Transverse colon (tissue), 4 donors: Measurements from ENCODE around the gene CGB3. TPM values are rescaled to one million over a fixed set of nuclear protein-coding genes. Genes with fewer than 3 reads are reported as not detected.

Experiments used
- DNase-seq: peaks from one replicate; pipeline ENCODE4 v3.0.0-alpha.2; 2019
- H3K27ac ChIP-seq, 4 donors: fragments of 200-600 bp; sonication (generic); 2 replicates each; pipeline ENCODE4 v1.5.1; 2016 to 2018; ENCODE audit warnings: inconsistent platforms in 4 of 4
- H3K27me3 ChIP-seq: fragments of 200-600 bp; sonication (generic); 2 replicates; pipeline ENCODE4 v1.5.1; 2017; ENCODE audit warnings: inconsistent platforms
- H3K36me3 ChIP-seq, 4 donors: fragments of 200-600 bp; sonication (generic); 2 replicates each; pipeline ENCODE4 v1.5.1; 2017 to 2019; ENCODE audit warnings: inconsistent platforms in 4 of 4
- H3K4me1 ChIP-seq, 4 donors: fragments of 200-600 bp; sonication (generic); 2 replicates each; pipeline ENCODE4 v1.5.1; 2017 to 2020; ENCODE audit warnings: inconsistent platforms in 4 of 4
- H3K4me3 ChIP-seq, 4 donors: fragments of 200-600 bp; sonication (generic); 1 replicate in 1 of 4; 2 replicates in 3 of 4; pipeline versions ENCODE4 v1.5.1 to v1.6.1; 2017 to 2019; ENCODE audit warnings: inconsistent platforms in 4 of 4
- H3K9me3 ChIP-seq, 2 donors: fragments of 200-600 bp; sonication (generic); 2 replicates each; pipeline ENCODE4 v1.5.1; 2017 to 2019; ENCODE audit warnings: inconsistent platforms in 2 of 2
- CTCF ChIP-seq, 5 experiments: fragments of 200-600 bp in 3 of 5; fragments of 450-650 bp in 2 of 5; sonication (generic) in 3 of 5; IDR thresholded peaks; 1 replicate in 2 of 5; 2 replicates in 3 of 5; pipeline ENCODE4 v1.5.1; 2016 to 2017; ENCODE audit warnings: antibody characterized with exemption in 5 of 5, inconsistent platforms in 3 of 5, mild to moderate bottlenecking in 2 of 5, moderate library complexity in 1 of 5
- EP300 ChIP-seq: sonication (generic); formaldehyde crosslinking; IDR thresholded peaks from one replicate; pipeline ENCODE4 v1.6.1; 2017; ENCODE audit warnings: antibody characterized with exemption, low read depth
- POLR2A ChIP-seq: fragments of 450-650 bp; IDR thresholded peaks from one replicate; pipeline ENCODE4 v1.6.1; 2016; ENCODE audit warnings: antibody characterized with exemption, mild to moderate bottlenecking, moderate library complexity
- POLR2AphosphoS5 ChIP-seq, 3 donors: sonication (generic); formaldehyde crosslinking; IDR thresholded peaks; one replicate each; pipeline ENCODE4 v1.6.1; 2016; ENCODE audit warnings: antibody characterized with exemption in 3 of 3
- WGBS, 2 donors: methylation state at CpG; one replicate each; pipeline ENCODE4 v1.1.5; 2018; ENCODE audit warnings: low coverage in 1 of 2; 5-methylcytosine and 5-hydroxymethylcytosine counted together
- in situ Hi-C, 4 donors: fragments of 200-750 bp; cut with MboI; loops; one replicate each; pipeline versions ENCODE4 v1.15.0 to v1.15.1; 2017; ENCODE audit warnings: low sequenced_read_pairs in 3 of 4, low pct_ligation_motif_present in 1 of 4, low pct_unique_long_range_greater_than_20kb in 1 of 4
- intact Hi-C: fragments of 100-400 bp; cut with DNase I; formaldehyde crosslinking; loops from one replicate; pipeline ENCODE4 v1.15.1; 2023; ENCODE audit warnings: low total_unique reads
- total RNA-seq, 4 donors: library from RNA; depleted of rRNA; stranded (reverse); fragments of >200 nt; gene quantifications; one replicate each; pipeline ENCODE4 v1.1.0, GENCODE V29; 2016

Gene CGB3
- total RNA-seq, 4 donors from 2014 or later = not detected

GRCh38 chr19:49006905-49007304 is 17.2 kb downstream of the CGB3 start:
- in situ Hi-C loops = no loop called here
- Histone ChIP-seq H3K36me3 (peaks cover 0 to 33% (median 11%) of the 10 kb centered on the region in 4 donors), H3K4me3 (no peak overlapping the region), H3K9me3 (no peaks in the 10 kb centered on the region), H3K27me3 (no peaks in the 10 kb centered on the region), H3K4me1 (no peaks in the 10 kb centered on the region), H3K27ac (no peak overlapping the region)
- intact Hi-C loops = no loop called here
- 97% methylated on average over 22 of the region's 22 CpGs; no CpG with 5 or more reads in 1 of the 2 donors for WGBS, 2 donors
- no peak for TF ChIP-seq CTCF (IDR thresholded peaks at IDR 0.05)
- no peak for TF ChIP-seq POLR2AphosphoS5 (IDR thresholded peaks at IDR 0.05)
- no peak for DNase-seq

- intact Hi-C loops = no loop called here
- no peaks in the 10 kb centered on the region for H3K4me1 ChIP-seq
- no peaks in the 10 kb centered on the region for H3K27me3 ChIP-seq
- no peak for DNase-seq
- in situ Hi-C loops = no loop called here
- TF ChIP-seq POLR2A (no peak), POLR2AphosphoS5 (IDR thresholded peaks at IDR 0.05) (no peak)
- H3K27ac ChIP-seq = no peak overlapping the region
- no peaks in the 10 kb centered on the region for H3K9me3 ChIP-seq
- WGBS, 2 donors = 94 to 97% methylated on average over 2 to 7 of the region's 7 CpGs
- no peak overlapping the region for H3K4me3 ChIP-seq
- peaks cover 0 to 31% (median 8%) of the 10 kb centered on the region in 4 donors for H3K36me3 ChIP-seq
Measured at GRCh38 chr19:49004964-49005614, 19.0 kb downstream of the CGB3 start.

- no peaks in the 10 kb centered on the region for H3K4me1 ChIP-seq
- no peak for TF ChIP-seq POLR2A
- TF ChIP-seq CTCF (IDR thresholded peaks at IDR 0.05) = no peak
- no peak for TF ChIP-seq POLR2AphosphoS5 (IDR thresholded peaks at IDR 0.05)
- no peak for TF ChIP-seq EP300
- 96% methylated on average over 15 of the region's 15 CpGs; no CpG with 5 or more reads in 1 of the 2 donors for WGBS, 2 donors
- in situ Hi-C loops = no loop called here
- intact Hi-C loops = no loop called here
- DNase-seq = no peak
- peaks cover 0 to 27% (median 5%) of the 10 kb centered on the region in 4 donors for H3K36me3 ChIP-seq
- H3K4me3 ChIP-seq = no peak overlapping the region
- no peaks in the 10 kb centered on the region for H3K27me3 ChIP-seq
- H3K9me3 ChIP-seq = no peaks in the 10 kb centered on the region
- no peak overlapping the region for H3K27ac ChIP-seq
Measured at GRCh38 chr19:49004133-49004532, 20.0 kb downstream of the CGB3 start.

GRCh38 chr19:48999481-49000325 is 24.4 kb downstream of the CGB3 start:
- DNase-seq = peak; percentile 69
- TF ChIP-seq POLR2AphosphoS5 (IDR thresholded peaks at IDR 0.05) (no peak), CTCF (IDR thresholded peaks at IDR 0.05) (peak; percentile 46 to 62 (median 54))
- H3K4me3 ChIP-seq = no peak overlapping the region
- WGBS, 2 donors = 59% methylated on average over 16 of the region's 16 CpGs; no CpG with 5 or more reads in 1 of the 2 donors
- intact Hi-C loops = no loop called here
- H3K27ac ChIP-seq = no peak overlapping the region
- in situ Hi-C loops = no loop called here
- H3K9me3 ChIP-seq = no peaks in the 10 kb centered on the region
- no peaks in the 10 kb centered on the region for H3K27me3 ChIP-seq
- peaks cover under 1 to 7% (median 4%) of the 10 kb centered on the region in 4 donors for H3K4me1 ChIP-seq
- peaks cover 0 to 14% (median 2%) of the 10 kb centered on the region in 4 donors for H3K36me3 ChIP-seq
